Dendritic cell treated with granulocyte-macrophage colony-stimulating factor and Interleukin-4, amounts not matched to agents 40 ng/mL and 50 ng/mL, for 4 days (primary cell): ENCODE measurements around the gene RBM39.
"Not testable (repeated sequence)": the region's sequence is repeated elsewhere in the genome, so short reads cannot be mapped to it uniquely, and the experiment has no call there.

Experiments
- H3K27ac Mint-ChIP-seq: one replicate; pipeline ENCODE4 v1.8.0; 2022; ENCODE audit warnings: mild to moderate bottlenecking, mixed read lengths
- H3K27me3 Mint-ChIP-seq: one replicate; pipeline ENCODE4 v1.8.0; 2022; ENCODE audit warnings: mild to moderate bottlenecking, mixed read lengths
- H3K36me3 Mint-ChIP-seq: one replicate; pipeline ENCODE4 v1.8.0; 2022; ENCODE audit warnings: low read depth, mixed read lengths
- H3K4me1 Mint-ChIP-seq: one replicate; pipeline ENCODE4 v1.8.0; 2022; ENCODE audit warnings: low read depth, mixed read lengths
- H3K4me3 Mint-ChIP-seq: one replicate; pipeline ENCODE4 v1.8.0; 2022; ENCODE audit warnings: mild to moderate bottlenecking, moderate library complexity, mixed read lengths
- H3K9me3 Mint-ChIP-seq: one replicate; pipeline ENCODE4 v1.8.0; 2022; ENCODE audit warnings: mixed read lengths
- intact Hi-C: fragments of 100-400 bp; cut with micrococcal nuclease; formaldehyde crosslinking; loops from one replicate; pipeline ENCODE4 v1.15.0; 2022

Gene RBM39

GRCh38 chr20:35741892-35742740, at the start of gene RBM39:
Gene RBM39 (minus strand): TSS chr20:35742260. CDS start chr20:35740874, 1,386 bp downstream.
- Mint-ChIP-seq H3K9me3 (no peaks in the 10 kb centered on the region), H3K27me3 (no peaks in the 10 kb centered on the region), H3K27ac (peak within 1 kb of the TSS; percentile 100), H3K4me3 (peak within 1 kb of the TSS; percentile 91), H3K36me3 (peaks cover 62% of the 10 kb centered on the region), H3K4me1 (peaks cover 39% of the 10 kb centered on the region)
- intact Hi-C loops: no loop called here

GRCh38 chr20:35791821-35792220, 49.8 kb upstream of the RBM39 start:
- Mint-ChIP-seq H3K9me3 (no peaks in the 10 kb centered on the region), H3K27ac (peak overlapping the region; percentile 63), H3K4me3 (no peak overlapping the region), H3K4me1 (peaks cover 12% of the 10 kb centered on the region), H3K36me3 (peaks cover 31% of the 10 kb centered on the region), H3K27me3 (no peaks in the 10 kb centered on the region)
- intact Hi-C loops: no loop called here

DNA sequence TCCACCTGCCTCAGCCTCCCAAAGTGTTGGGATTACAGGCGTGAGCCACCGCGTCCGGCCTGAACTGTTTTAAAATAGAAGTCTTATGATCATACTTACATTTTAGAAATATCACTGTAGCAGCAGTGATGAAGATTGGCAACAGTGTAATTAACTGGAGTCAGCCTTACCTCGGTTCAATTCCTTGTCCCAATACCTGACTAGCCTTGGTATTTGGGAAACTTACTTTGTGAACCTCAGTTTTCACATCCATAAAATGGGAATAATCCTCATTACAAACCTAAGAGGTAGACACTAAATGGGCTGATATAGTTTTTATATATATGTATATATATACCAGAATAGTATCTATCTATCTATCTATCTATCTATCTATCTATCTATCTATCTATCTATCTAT, 49.0 kb upstream of the RBM39 start:
- Mint-ChIP-seq H3K27ac (no peak overlapping the region), H3K4me1 (peaks cover 12% of the 10 kb centered on the region), H3K4me3 (no peak overlapping the region), H3K36me3 (peaks cover 38% of the 10 kb centered on the region), H3K9me3 (no peaks in the 10 kb centered on the region), H3K27me3 (no peaks in the 10 kb centered on the region)
- intact Hi-C loops: no loop called here

- H3K27ac Mint-ChIP-seq: no peak overlapping the region
- H3K4me1 Mint-ChIP-seq: peaks cover 12% of the 10 kb centered on the region
- no peaks in the 10 kb centered on the region for H3K27me3 Mint-ChIP-seq
- H3K36me3 Mint-ChIP-seq: peaks cover 55% of the 10 kb centered on the region
- intact Hi-C loops: loop anchor here (10.0 kb wide), 1 partner anchor 66 kb away; no protein-coding TSS in a partner anchor
- no peaks in the 10 kb centered on the region for H3K9me3 Mint-ChIP-seq
- no peak overlapping the region for H3K4me3 Mint-ChIP-seq
Measured at GRCh38 chr20:35788796-35789195, 46.7 kb upstream of the RBM39 start.

DNA sequence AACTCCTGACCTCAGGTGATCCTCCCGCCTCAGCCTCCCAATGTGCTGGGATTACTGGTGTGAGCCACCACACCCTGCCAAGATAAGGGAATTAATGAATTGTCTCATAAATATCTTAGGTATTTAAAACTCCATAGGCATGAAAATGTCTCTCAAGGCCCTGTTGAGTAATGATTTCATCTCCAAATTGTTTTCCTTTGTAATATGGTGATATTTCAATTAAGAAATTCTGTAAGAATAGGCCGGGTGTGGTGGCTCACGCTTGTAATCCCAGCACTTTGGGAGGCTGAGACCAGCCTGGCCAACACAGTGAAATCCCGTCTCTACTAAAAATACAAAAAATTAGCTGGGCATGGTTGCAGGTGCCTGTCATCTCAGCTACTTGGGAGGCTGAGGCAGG, 43.5 kb upstream of the RBM39 start:
- H3K9me3 Mint-ChIP-seq, H3K4me1 Mint-ChIP-seq, H3K27me3 Mint-ChIP-seq, H3K4me3 Mint-ChIP-seq, H3K27ac Mint-ChIP-seq: not testable (repeated sequence)
- intact Hi-C loops: loop anchor here (10.0 kb wide), 1 partner anchor 69 kb away; no protein-coding TSS in a partner anchor
- peaks cover 73% of the 10 kb centered on the region for H3K36me3 Mint-ChIP-seq

GRCh38 chr20:35783811-35784210, 41.8 kb upstream of the RBM39 start:
- H3K9me3 Mint-ChIP-seq, H3K27me3 Mint-ChIP-seq, H3K4me3 Mint-ChIP-seq, H3K27ac Mint-ChIP-seq, H3K4me1 Mint-ChIP-seq: not testable (repeated sequence)
- intact Hi-C loops: loop anchor here (10.0 kb wide), 1 partner anchor 71 kb away; no protein-coding TSS in a partner anchor
- peaks cover 75% of the 10 kb centered on the region for H3K36me3 Mint-ChIP-seq

- intact Hi-C loops: no loop called here
- peaks cover 55% of the 10 kb centered on the region for H3K36me3 Mint-ChIP-seq
Measured at GRCh38 chr20:35776513-35777101, 34.5 kb upstream of the RBM39 start.

DNA sequence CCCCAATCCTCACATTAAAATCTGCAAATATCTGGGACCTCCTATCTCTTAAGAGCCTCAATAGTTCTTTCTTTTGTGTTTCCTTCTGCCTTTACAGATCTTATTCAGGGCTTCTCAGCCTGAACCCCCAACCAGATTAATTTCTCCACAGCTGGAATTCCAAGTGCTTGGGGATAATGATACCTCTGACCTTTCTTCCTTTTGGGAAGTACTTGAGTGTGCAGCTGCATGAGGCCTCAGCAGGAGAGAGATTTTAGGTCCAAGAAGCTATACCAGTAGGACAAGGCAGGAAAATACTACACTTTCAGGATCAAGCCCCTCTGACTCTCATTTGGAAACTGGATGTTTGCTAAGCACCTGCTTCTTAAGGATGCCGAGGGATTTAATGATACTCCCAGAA, 32.3 kb upstream of the RBM39 start:
- Mint-ChIP-seq H3K9me3 (no peaks in the 10 kb centered on the region), H3K4me1 (peaks cover 45% of the 10 kb centered on the region), H3K27ac (peak overlapping the region; percentile 92), H3K4me3 (no peak overlapping the region), H3K27me3 (no peaks in the 10 kb centered on the region), H3K36me3 (peaks cover 36% of the 10 kb centered on the region)
- intact Hi-C loops: no loop called here

More at GRCh38 chr20:35776513-35777101, 34.5 kb upstream of the RBM39 start:
- H3K27ac Mint-ChIP-seq: peak overlapping the region; percentile 30
- no peak overlapping the region for H3K4me3 Mint-ChIP-seq
- H3K4me1 Mint-ChIP-seq: peaks cover 38% of the 10 kb centered on the region
- no peaks in the 10 kb centered on the region for H3K27me3 Mint-ChIP-seq
- no peaks in the 10 kb centered on the region for H3K9me3 Mint-ChIP-seq

- Mint-ChIP-seq H3K4me3 (peak overlapping the region; percentile 76), H3K27me3 (no peaks in the 10 kb centered on the region), H3K4me1 (peaks cover 56% of the 10 kb centered on the region), H3K27ac (peak overlapping the region; percentile 92), H3K36me3 (peaks cover 26% of the 10 kb centered on the region), H3K9me3 (no peaks in the 10 kb centered on the region)
- intact Hi-C loops: loop anchor here (2.0 kb wide), 1 partner anchor 156 kb away; no protein-coding TSS in a partner anchor
Measured at GRCh38 chr20:35773154-35773751, 31.2 kb upstream of the RBM39 start.

DNA sequence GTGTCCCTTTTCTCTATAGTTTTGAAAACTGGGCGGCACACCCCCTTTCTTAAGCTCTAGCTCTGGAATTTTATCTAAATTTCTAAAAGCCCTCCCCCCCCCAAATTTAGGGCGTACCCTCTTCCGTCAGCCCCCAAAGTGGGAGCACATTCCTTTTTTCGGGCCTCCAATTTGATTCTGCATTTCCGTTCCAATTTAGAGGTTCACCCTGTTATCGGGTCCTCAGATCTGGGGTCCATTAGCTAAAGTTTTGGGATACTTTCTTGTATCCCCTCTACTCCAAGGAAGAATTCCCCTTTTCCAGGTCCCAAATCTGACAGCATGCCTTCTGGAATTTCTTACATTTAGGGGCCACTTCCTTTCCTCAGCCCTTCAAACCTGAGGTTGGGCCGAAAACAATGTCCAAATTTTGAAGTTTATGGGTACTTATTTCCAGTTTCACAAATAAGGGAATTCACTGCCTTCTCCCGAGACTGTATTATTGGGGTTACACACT, 30.6 kb upstream of the RBM39 start:
- intact Hi-C loops: loop anchor here (2.0 kb wide), 1 partner anchor 156 kb away; no protein-coding TSS in a partner anchor
- Mint-ChIP-seq H3K9me3 (no peaks in the 10 kb centered on the region), H3K36me3 (peaks cover 26% of the 10 kb centered on the region), H3K4me3 (peak overlapping the region; percentile 76), H3K27me3 (no peaks in the 10 kb centered on the region), H3K27ac (peak overlapping the region; percentile 92), H3K4me1 (peaks cover 62% of the 10 kb centered on the region)

- Mint-ChIP-seq H3K27me3 (no peaks in the 10 kb centered on the region), H3K4me1 (peaks cover 61% of the 10 kb centered on the region), H3K4me3 (peak within 1 kb of the TSS; percentile 76), H3K36me3 (peaks cover 26% of the 10 kb centered on the region), H3K27ac (peak within 1 kb of the TSS; percentile 92), H3K9me3 (no peaks in the 10 kb centered on the region)
- intact Hi-C loops: loop anchor here (1.0 to 2.0 kb wide), 2 partner anchors 29 to 155 kb away; no protein-coding TSS in a partner anchor
Measured at GRCh38 chr20:35771689-35772562, 29.9 kb upstream of the RBM39 start, which contains the start of gene PHF20. Gene PHF20 (plus strand): TSS chr20:35772015. CDS start chr20:35801523, 29,508 bp downstream.

DNA sequence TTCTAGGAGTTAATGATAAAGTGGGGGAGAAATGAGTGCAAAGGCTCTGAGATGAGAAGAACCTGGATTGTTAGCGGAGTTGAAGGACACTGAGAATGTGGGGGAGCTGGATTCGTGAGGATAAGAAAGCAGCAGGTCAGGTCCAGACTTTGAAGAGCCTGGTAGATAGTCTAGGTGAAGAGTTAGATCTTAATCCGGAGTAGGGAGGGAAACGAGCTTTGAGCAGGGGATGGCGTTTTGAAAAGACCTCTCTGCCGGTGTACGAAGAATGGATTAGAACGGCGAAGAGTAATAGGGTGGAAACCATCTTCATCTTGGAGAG, 29.3 kb upstream of the RBM39 start:
- Mint-ChIP-seq H3K9me3 (no peaks in the 10 kb centered on the region), H3K4me3 (peak overlapping the region; percentile 62), H3K27ac (peak overlapping the region; percentile 92), H3K4me1 (peaks cover 55% of the 10 kb centered on the region), H3K27me3 (no peaks in the 10 kb centered on the region), H3K36me3 (peaks cover 20% of the 10 kb centered on the region)
- intact Hi-C loops: loop anchor here (1.0 kb wide), 1 partner anchor 28 kb away; no protein-coding TSS in a partner anchor
